Measurements from ENCODE around the gene FBXO45. TPM values are rescaled to one million over a fixed set of nuclear protein-coding genes. Genes with fewer than 3 reads are reported as not detected.

Gene FBXO45
- total and polyA plus RNA-seq, 2 of the 13 experiments (the other 11 are each of a cell fraction or from before 2014, with no cell fraction given): 7.0 to 12.1 TPM

- TF ChIP-seq SKIL (CRISPR knock-in tag; IDR thresholded peaks at IDR 0.05; ENCODE audit: borderline replicate concordance) (no peak), ZNF772 (CRISPR knock-in tag; IDR thresholded peaks at IDR 0.05) (no peak), AKAP8 (CRISPR knock-in tag; IDR thresholded peaks at IDR 0.05) (no peak), KDM5B (CRISPR knock-in tag; IDR thresholded peaks at IDR 0.05; ENCODE audit: borderline replicate concordance) (0 out of 2 replicates have a peak, but pooled peaks have one; percentile 42), SP2 (CRISPR knock-in tag; IDR thresholded peaks at IDR 0.05) (no peak), THAP9 (CRISPR knock-in tag; IDR thresholded peaks at IDR 0.05; ENCODE audit: borderline replicate concordance) (0 out of 2 replicates have a peak, but pooled peaks have one; percentile 23), ZNF484 (CRISPR knock-in tag; IDR thresholded peaks at IDR 0.05; ENCODE audit: borderline replicate concordance, low read depth) (no peak), MNT (IDR thresholded peaks at IDR 0.05) (0 out of 2 replicates have a peak, but pooled peaks have one; percentile 12), TAF1 (CRISPR knock-in tag; IDR thresholded peaks at IDR 0.05) (no peak), ZFX (CRISPR knock-in tag; IDR thresholded peaks at IDR 0.05; ENCODE audit: low read depth) (peak; percentile 68; the same call in 1 of the 2 replicates), ZNF3 (CRISPR knock-in tag; IDR thresholded peaks at IDR 0.05) (no peak), ESRRA (CRISPR knock-in tag; IDR thresholded peaks at IDR 0.05; ENCODE audit: low read depth) (no peak), LCORL (IDR thresholded peaks at IDR 0.05) (no peak), LCORL (CRISPR knock-in tag; IDR thresholded peaks at IDR 0.05) (0 out of 2 replicates have a peak, but pooled peaks have one; percentile 17), U2AF2 (IDR thresholded peaks at IDR 0.05; ENCODE audit: low read depth, low read length) (no peak), ZNF230 (CRISPR knock-in tag; IDR thresholded peaks at IDR 0.05) (no peak), ONECUT2 (CRISPR knock-in tag; IDR thresholded peaks at IDR 0.05) (no peak), PHF8 (CRISPR knock-in tag; IDR thresholded peaks at IDR 0.05) (peak; percentile 15; the same call in 1 of the 2 replicates), CHD4 (IDR thresholded peaks at IDR 0.05; ENCODE audit: borderline replicate concordance, low read length) (no peak), FOXC1 (CRISPR knock-in tag; IDR thresholded peaks at IDR 0.05; ENCODE audit: borderline replicate concordance) (0 out of 2 replicates have a peak, but pooled peaks have one; percentile 37), ZNF292 (CRISPR knock-in tag; IDR thresholded peaks at IDR 0.05; ENCODE audit: borderline replicate concordance, low read depth) (no peak), RFX1 (IDR thresholded peaks at IDR 0.05) (no peak), ZNF121 (CRISPR knock-in tag; IDR thresholded peaks at IDR 0.05) (peak; percentile 90)
Measured at GRCh38 chr3:196636369-196637349, 68.2 kb downstream of the FBXO45 start (continued).
